Natural killer cell treated with Interleukin-12 subunit alpha and Interleukin-12 subunit beta and Interleukin-15 and Interleukin-18, amount 100 ng/mL, for 72 hours (primary cell): Measurements from ENCODE around the gene PKD2L1. TPM values are rescaled to one million over a fixed set of nuclear protein-coding genes. Genes with fewer than 3 reads are reported as not detected.
A peak's percentile ranks its signal among the peaks of the same experiment; 100 is the strongest.

Experiments used
- ATAC-seq, 2 donors: fragments of 150-1000 bp; cut with Tn5 transposase in 1 of 2; sonication (Bioruptor Pico), chemical (Tn5 transposase) in 1 of 2; 2 replicates each; pipeline ENCODE4 v1.10.0; 2021
- DNase-seq: peaks from one replicate; pipeline ENCODE4 v3.0.0; 2022; ENCODE audit warnings: low spot score
- H3K27ac Mint-ChIP-seq, 2 donors: 1 replicate in 1 of 2; 2 replicates in 1 of 2; pipeline ENCODE4 v1.8.0; 2022; ENCODE audit warnings: mixed read lengths in 2 of 2, mild to moderate bottlenecking in 1 of 2, moderate library complexity in 1 of 2
- H3K27me3 Mint-ChIP-seq, 2 donors: 1 replicate in 1 of 2; 2 replicates in 1 of 2; pipeline ENCODE4 v1.8.0; 2022; ENCODE audit warnings: mixed read lengths in 2 of 2
- H3K36me3 Mint-ChIP-seq: one replicate; pipeline ENCODE4 v1.8.0; 2022; ENCODE audit warnings: mixed read lengths
- H3K4me1 Mint-ChIP-seq, 2 donors: 1 replicate in 1 of 2; 2 replicates in 1 of 2; pipeline ENCODE4 v1.8.0; 2022; ENCODE audit warnings: low read depth in 2 of 2, mixed read lengths in 2 of 2, mild to moderate bottlenecking in 1 of 2
- H3K4me3 Mint-ChIP-seq: one replicate; pipeline ENCODE4 v1.8.0; 2022; ENCODE audit warnings: mixed read lengths
- H3K9me3 Mint-ChIP-seq: 2 replicates; pipeline ENCODE4 v1.8.0; 2022; ENCODE audit warnings: mixed read lengths
- total RNA-seq, 2 donors: library from RNA; stranded (reverse); gene quantifications; one replicate each; pipeline ENCODE4 v1.2.3, GENCODE V29; 2022

Gene PKD2L1
- total RNA-seq, 2 donors from 2014 or later = not detected

DNA sequence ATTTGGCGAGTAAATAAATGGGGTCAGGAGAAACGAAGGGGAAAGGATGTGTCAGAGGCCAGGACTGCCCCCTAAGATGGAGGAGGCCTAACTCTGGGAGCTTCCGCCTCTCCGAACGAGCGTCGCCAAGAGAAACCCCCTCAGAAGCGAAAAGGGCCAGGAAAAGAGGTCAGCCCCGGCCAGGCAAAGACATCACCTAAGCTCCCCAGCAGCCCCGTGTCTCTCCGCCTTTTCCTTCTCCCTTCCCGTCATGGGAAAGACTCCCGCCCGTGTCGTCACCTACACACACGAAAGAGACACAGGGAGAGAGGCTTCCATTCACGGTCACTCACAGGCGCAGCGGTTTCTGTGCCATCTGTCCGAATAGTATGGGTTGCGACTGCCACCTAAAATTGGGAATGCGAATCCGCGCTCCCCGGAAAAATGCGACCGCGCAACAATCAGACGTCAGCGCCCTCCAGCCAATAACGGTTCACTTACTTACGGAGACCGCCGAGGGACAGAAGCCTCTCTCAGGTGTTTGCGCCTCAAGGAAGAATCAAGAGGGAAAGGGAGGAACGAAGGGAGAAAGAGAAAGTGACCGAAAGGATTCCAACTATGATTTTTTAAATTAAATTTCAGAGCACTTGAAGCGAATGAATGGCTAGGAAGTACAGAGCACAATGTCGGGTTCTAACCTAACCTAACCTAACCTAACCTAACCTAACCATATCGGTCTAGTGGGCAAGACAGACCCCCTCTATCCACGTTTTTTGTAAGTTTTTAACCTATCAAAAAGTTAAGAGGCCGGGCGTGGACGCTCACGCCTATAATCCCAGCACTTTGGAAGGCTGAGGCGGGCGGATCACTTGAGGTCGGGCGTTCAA lies 62.6 kb downstream of the PKD2L1 start, which contains the start of gene CWF19L1:
CWF19L1 (minus strand) TSS at position 400 of the 866 bp plus-strand sequence; CDS start at position 355, 45 bp downstream.
- Mint-ChIP-seq H3K4me3 (peak within 1 kb of the TSS; percentile 95), H3K9me3 (no peaks in the 10 kb centered on the region), H3K27ac (peak within 1 kb of the TSS; percentile 90 to 100), H3K36me3 (peaks cover 5% of the 10 kb centered on the region), H3K27me3 (no peaks in the 10 kb centered on the region), H3K4me1 (peaks cover 14 to 22% of the 10 kb centered on the region in 2 donors)
- ATAC-seq = peak; percentile 90 to 91
- DNase-seq = peak; percentile 81

- DNase-seq (no peak), ATAC-seq (no peak)
- Mint-ChIP-seq H3K4me3 (peak overlapping the region; percentile 95), H3K4me1 (peaks cover 18 to 28% of the 10 kb centered on the region in 2 donors), H3K27me3 (no peaks in the 10 kb centered on the region), H3K9me3 (no peaks in the 10 kb centered on the region), H3K36me3 (peaks cover 5% of the 10 kb centered on the region), H3K27ac (peak overlapping the region; percentile 90 to 100)
These were observed 64.1 kb downstream of the PKD2L1 start for GRCh38 chr10:100265821-100266485.

DNA sequence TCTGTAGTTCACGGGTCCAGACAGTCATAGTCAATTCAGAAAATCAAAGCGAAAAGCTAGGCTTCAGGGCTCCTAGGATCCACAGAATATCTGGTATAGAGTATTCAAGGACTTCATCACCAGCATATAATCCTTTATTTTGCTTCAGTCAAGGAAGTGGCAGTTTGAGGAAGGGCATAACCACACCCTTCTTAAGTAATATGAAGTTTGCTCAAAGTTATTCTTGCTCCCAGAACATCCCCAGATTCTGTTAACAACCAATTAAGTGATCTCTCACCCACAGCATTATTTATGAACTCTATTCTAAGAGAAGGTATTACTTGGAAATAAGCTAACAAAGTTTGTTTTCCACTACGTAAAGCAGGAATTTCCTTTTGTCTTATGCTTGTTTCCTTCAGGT lies 75.8 kb downstream of the PKD2L1 start:
- Mint-ChIP-seq H3K36me3 (peaks cover 29% of the 10 kb centered on the region), H3K27me3 (no peaks in the 10 kb centered on the region), H3K4me1 (peaks cover 0 to 9% of the 10 kb centered on the region in 2 donors), H3K9me3 (no peaks in the 10 kb centered on the region), H3K4me3 (no peak overlapping the region), H3K27ac (no peak overlapping the region)
- ATAC-seq (no peak), DNase-seq (no peak)

DNA sequence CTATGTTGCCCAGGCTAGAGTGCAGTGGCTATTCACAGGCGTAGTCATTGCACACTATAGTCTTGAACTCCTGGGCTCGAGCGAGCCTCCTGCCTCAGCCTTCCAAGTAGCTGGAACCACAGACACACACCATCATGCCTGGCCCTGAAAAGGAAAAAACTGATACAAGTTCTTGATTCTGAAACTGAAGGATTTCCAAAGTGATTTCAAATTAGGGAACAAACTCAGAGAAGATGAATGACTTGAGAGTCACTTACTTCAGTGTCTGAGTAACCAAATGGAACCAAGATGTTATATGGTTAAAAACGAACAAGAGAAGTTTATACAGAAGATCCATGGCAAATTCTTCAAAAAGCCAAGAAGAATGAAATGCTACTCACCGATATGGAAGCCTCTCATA lies 77.0 kb downstream of the PKD2L1 start:
- H3K4me1 Mint-ChIP-seq = peaks cover 0 to 5% of the 10 kb centered on the region in 2 donors

GRCh38 chr10:100248820-100249219 lies 81.2 kb downstream of the PKD2L1 start:
- DNase-seq (no peak), ATAC-seq (no peak)
- Mint-ChIP-seq H3K4me3 (no peak overlapping the region), H3K27me3 (no peaks in the 10 kb centered on the region), H3K36me3 (peaks cover 21% of the 10 kb centered on the region), H3K4me1 (no peaks in the 10 kb centered on the region), H3K27ac (no peak overlapping the region), H3K9me3 (no peaks in the 10 kb centered on the region)

More for the DNA sequence above, 77.0 kb downstream of the PKD2L1 start:
- no peaks in the 10 kb centered on the region for H3K9me3 Mint-ChIP-seq
- no peak for DNase-seq
- no peak overlapping the region for H3K4me3 Mint-ChIP-seq
- H3K36me3 Mint-ChIP-seq = peaks cover 20% of the 10 kb centered on the region
- no peak overlapping the region for H3K27ac Mint-ChIP-seq
- ATAC-seq = no peak
- no peaks in the 10 kb centered on the region for H3K27me3 Mint-ChIP-seq

GRCh38 chr10:100245484-100246220 lies 84.4 kb downstream of the PKD2L1 start:
- no peak overlapping the region for H3K27ac Mint-ChIP-seq

GRCh38 chr10:100239851-100240250 lies 90.2 kb downstream of the PKD2L1 start:
- Mint-ChIP-seq H3K4me1 (peaks cover 0 to 3% of the 10 kb centered on the region in 2 donors), H3K4me3 (no peak overlapping the region), H3K27me3 (no peaks in the 10 kb centered on the region), H3K36me3 (peaks cover 24% of the 10 kb centered on the region), H3K9me3 (no peaks in the 10 kb centered on the region), H3K27ac (no peak overlapping the region)
- ATAC-seq (no peak), DNase-seq (no peak)

More at GRCh38 chr10:100245484-100246220, 84.4 kb downstream of the PKD2L1 start:
- Mint-ChIP-seq H3K4me1 (no peaks in the 10 kb centered on the region), H3K36me3 (peaks cover 32% of the 10 kb centered on the region), H3K27me3 (no peaks in the 10 kb centered on the region), H3K4me3 (no peak overlapping the region), H3K9me3 (no peaks in the 10 kb centered on the region)
- DNase-seq = no peak
- ATAC-seq = no peak

- H3K4me3 Mint-ChIP-seq = no peak overlapping the region
- no peak for DNase-seq
- H3K27ac Mint-ChIP-seq = no peak overlapping the region
- H3K9me3 Mint-ChIP-seq = no peaks in the 10 kb centered on the region
- H3K27me3 Mint-ChIP-seq = no peaks in the 10 kb centered on the region
- peaks cover 25% of the 10 kb centered on the region for H3K36me3 Mint-ChIP-seq
- ATAC-seq = peak in 1 of 2 donors; percentile 62
- peaks cover 0 to 3% of the 10 kb centered on the region in 2 donors for H3K4me1 Mint-ChIP-seq
These were observed 91.6 kb downstream of the PKD2L1 start for GRCh38 chr10:100238429-100238828.

Other genes starting within 250 kb of the PKD2L1 start
- gene CPN1, start 248.4 kb downstream of the PKD2L1 start, total RNA-seq = not detected
- 10 to 100 TPM; 21.2 to 22.8 TPM for gene ERLIN1, start 144.2 kb downstream of the PKD2L1 start, total RNA-seq
- gene CHUK, start 100.6 kb downstream of the PKD2L1 start, total RNA-seq = 10 to 100 TPM; 37.2 to 39.6 TPM
- gene CWF19L1, start 62.6 kb downstream of the PKD2L1 start, total RNA-seq = 10 to 100 TPM; 42.8 to 51.6 TPM
- 10 to 100 TPM; 40.5 to 47.3 TPM for gene BLOC1S2, start 43.5 kb downstream of the PKD2L1 start, total RNA-seq
- 10 to 100 TPM; 51.4 to 80.1 TPM for gene SCD, start 17.0 kb upstream of the PKD2L1 start, total RNA-seq
- not detected for gene WNT8B, start 132.8 kb upstream of the PKD2L1 start, total RNA-seq
- gene SEC31B, start 189.6 kb upstream of the PKD2L1 start, total RNA-seq = 10 to 100 TPM; 22.7 to 62.2 TPM
- 100 to 1,000 TPM; 165 to 209 TPM for gene NDUFB8, start 199.6 kb upstream of the PKD2L1 start, total RNA-seq
- 10 to 100 TPM; 49.2 to 57.6 TPM for gene HIF1AN, start 205.7 kb upstream of the PKD2L1 start, total RNA-seq